Inflammatory macrophage treated with lipopolysaccharide for 1 hour (primary cell): Measurements from ENCODE around the gene GRN.
"Not testable (repeated sequence)": the region's sequence is repeated elsewhere in the genome, so short reads cannot be mapped to it uniquely, and the experiment has no call there.

ENCODE experiments used
- DNase-seq, 2 donors: peaks; one replicate each; pipeline ENCODE4 v3.0.0-alpha.2; 2020 to 2022

GRN gene

DNA sequence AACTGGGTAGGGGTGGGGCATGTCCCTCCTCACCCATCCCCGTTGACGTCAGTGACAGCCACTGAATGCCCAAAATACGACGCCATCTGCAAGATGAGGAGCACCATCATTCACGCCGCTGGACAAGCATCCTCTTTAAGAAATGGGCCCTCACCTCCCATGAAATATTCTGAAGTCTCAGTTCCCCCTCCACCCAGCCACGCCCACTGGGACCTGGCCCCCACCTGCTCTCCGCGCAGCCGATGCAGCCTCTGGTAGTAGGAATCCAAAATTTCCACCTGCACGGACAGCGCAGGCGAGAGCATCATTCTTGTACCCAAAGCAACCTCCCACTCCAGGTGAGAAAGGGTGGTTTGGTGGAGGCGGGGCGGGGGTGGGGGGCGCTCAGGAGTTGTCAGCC, 38.8 kb downstream of the GRN start:
- no peak for DNase-seq

DNA sequence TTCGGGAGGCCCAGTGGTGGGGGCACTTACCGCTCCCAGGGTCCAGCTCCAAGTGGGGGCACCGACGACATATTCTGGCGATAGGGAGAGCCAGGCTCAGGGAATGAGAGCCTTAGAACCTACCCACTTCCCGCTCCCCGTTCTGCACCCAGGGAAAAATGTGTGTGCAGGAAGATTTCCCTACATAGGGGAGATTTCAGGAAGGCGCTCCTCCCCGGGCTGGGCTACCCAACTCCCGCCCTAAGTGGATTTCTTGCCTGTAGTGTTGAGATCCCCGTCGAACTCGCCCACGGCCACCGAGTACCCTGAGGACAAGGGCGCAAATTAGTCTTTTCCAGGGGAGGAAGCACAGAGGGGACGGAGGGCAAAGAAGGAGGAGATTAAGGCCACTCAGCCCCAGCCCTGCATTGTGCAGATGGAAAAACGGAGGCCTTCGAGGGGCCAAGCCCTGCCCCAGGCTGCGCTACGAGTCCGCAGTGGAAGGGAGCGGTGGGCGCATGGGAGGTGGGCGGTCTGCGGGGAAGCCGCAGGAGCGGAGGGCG, 39.2 kb downstream of the GRN start:
- DNase-seq: no peak

DNA sequence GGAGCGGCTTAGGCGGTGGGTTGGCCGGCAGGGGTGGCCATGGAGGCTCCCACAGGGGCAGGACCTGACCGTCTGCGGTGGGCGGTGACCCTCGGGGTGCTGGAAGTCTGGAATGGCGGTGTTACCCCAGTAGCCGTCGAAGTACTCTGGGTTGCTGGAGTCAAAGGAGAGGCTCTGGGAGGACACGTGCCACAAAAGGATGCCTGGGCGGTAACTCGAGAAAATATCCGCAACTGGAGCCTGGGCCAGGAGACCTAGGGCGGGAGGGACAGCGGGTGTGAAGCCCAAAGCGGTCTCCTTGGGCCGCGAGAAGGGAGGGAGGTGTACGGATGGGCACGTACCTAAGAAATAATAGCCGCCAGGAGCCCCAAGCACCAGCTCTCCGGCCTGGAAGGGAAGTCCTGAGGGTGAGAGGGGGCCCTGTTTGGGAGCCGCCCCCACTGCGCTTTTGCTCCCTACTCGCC, 39.8 kb downstream of the GRN start:
- no peak for DNase-seq

DNA sequence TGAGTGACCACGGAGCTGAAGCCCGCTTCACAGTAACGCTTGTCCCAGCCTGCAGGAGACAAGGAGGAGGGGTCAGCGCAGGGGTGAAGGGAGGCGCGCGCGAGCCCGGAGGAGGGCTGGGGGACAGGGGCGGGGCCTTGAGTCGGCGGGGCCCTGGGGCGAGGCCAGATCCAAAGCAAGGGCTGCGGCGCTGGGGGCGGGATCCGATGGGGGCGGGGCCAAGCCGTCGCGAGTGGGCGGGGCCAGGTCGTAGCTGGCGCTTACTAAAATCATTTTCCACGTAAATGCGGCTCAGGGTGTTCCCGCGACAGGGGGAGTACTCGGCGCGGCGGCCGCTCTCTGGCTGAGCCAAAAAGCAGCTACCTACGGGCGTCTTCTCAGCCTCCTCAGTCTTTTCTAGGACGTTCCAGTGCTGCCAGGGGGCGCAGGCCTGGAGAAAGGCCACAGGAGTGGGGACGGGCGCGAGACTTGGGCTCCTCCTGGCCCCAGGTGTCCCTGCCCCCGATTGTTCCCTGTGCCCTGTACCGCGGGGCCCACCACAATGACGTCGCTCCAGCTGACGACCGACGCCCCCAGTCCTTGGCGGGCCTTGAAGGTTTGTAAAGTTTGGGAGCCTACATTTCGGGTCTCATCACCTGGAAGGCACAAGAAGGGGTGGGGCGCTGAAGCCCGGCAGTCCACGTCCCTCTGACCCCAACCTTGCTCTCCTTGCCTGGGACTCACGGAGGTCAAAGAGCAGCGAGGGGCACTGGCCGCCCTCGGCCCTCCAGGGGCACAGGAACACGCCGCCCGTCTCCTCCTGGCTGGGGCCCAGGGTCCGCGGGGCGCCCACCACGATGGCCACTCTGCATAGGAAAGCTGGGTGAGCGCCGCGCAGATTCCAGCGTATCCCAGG, 40.4 kb downstream of the GRN start:
- DNase-seq: peak; percentile 60 to 77

DNA sequence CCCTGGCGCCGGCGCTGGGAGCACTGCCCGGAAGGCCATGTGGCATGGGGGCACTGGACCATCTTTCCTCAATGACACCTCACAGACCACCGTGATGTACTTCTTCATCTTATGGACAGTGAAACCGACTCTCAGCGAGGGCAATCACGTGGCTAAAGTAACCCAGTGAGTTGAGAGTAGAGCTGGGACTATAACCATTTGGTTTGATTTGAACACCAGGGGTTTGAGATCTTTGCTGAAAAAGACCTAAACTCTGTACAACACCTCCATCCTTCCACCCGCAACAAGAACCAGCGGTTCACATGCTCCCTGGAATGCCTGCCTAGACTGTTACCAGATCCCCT, 41.1 kb downstream of the GRN start:
- no peak for DNase-seq

DNA sequence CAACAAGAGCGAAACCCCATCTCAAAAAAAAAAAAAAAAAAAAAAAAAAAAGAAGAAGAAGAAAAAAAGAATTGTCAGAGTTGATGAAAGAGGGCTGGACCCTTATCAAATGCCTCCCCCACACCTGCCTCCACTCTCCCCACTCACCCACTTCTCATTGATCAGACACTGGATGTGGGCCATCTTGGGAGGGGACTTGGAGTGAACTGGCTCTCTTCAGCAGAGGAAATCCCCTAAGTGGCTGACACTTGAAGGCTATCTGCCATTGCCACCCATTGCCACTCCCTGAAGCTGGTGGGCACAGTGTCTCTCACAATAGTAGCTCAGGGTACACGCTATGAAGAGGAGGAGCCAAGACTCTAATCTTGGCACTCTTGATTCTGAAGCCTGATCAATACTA, 42.7 kb downstream of the GRN start:
- no peak for DNase-seq

DNA sequence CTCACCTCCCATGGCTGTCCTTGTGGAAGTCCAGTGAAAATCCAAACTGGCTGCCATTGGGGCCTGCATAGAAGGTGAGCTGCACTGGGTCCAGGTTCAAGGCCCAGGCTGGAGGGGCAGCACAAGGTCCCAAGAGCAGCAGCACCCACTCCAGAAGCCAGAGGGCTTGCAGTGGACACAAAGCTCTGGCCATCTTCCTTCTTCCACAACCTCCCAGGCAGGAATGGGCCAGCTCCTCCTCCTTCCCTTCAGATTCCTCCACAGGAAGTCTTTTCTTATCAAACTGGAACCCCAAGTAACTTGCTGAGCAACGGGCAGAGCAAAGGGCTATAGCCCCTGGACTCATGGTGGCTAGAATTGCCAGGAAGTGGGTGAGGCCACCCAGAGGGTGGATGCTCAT, 44.2 kb downstream of the GRN start, which contains the start of gene ITGA2B:
Gene ITGA2B, minus strand, starts transcription at position 369 of the 400 bp plus-strand sequence. Its CDS starts 176 bp downstream, at position 193.
- DNase-seq: no peak

DNA sequence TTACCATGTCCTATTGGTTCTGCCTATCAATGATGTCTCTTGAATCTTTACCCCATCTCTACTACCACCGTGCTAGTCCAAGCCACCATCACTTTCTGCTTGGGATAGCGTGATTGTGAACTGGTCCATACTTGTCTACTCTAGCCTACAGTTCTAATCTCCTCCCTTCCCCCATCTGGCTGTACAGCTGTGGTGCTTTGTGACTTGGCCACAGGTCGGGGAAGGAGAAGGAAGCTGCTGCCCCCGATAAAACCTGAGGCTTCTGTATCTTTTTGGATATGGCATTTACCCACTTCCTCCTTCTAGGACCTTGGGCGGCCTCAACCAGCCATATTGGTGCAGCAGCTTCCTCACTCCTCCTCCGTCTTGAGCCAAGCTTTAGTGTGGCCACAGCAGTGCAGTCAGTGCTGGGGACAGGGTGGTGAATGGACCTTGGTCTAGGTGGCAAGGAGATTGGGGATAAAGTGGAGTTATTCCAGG, 44.7 kb downstream of the GRN start:
- peak; percentile 22 to 34 for DNase-seq

DNA sequence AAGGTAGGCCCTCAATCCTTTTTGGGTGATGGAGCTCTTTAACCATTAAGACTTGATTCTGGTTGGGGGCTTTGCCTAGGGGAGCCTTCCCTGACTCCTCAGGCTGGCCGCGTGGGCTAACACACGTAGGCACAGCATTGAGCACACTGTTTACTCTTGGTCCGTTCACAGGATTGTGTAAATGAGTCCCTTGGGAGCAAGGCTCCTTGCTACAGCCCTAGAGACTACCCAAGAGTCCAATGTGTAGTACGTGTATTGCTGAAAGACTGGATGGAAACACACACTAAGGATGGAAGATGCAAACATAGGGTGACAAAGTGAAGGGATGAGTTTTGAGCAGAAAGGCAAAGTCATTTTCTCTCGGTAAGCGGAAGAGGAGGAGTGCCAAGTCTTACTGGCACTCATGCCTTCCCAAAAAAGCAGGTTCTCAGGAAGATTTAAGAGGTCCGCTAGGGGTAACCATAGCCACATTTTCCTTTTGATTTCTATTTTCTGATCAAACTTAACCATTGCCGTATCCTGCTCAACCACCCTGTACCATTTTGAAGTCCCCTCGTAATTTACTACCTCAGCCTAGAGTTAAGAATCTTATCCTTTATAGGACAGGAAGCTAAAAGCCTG, 45.3 kb downstream of the GRN start:
- DNase-seq: no peak

DNA sequence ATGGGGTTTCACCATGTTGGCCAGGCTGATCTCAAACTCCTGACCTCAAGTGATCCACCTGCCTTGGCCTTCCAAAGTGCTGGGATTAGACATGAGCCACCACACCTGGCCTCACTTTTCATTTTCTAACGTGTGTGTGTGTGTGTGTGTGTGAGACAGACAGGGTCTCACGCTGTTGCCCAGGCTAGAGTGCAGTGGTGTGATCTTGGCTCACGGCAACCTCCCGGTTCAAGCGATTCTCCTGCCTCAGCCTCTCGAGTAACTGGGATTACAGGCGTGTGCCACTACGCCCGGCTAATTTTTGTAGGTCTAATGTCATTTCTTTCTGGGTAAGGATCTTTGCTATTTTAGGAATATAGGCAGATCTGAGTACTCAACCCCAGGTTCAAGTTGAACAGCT, 49.0 kb downstream of the GRN start:
- not testable (repeated sequence) for DNase-seq

DNA sequence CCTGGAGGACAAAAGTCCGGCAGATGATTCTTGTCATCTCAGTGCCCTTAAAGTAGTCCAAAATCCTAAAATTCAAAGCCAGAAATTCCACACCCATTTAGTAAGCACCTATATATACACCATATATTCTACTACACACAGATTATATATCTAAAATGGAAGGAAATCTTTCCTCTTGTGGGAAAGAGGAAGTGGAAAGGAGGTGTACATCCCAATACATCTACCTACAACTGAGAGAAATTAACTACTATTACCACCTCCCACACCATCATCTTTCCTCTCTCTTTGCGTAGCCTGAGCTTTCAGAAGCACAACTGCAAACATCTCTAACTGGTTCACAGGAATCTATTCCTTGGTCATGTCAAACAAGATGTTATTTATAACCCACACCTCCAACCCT, 49.7 kb downstream of the GRN start:
- no peak for DNase-seq

DNA sequence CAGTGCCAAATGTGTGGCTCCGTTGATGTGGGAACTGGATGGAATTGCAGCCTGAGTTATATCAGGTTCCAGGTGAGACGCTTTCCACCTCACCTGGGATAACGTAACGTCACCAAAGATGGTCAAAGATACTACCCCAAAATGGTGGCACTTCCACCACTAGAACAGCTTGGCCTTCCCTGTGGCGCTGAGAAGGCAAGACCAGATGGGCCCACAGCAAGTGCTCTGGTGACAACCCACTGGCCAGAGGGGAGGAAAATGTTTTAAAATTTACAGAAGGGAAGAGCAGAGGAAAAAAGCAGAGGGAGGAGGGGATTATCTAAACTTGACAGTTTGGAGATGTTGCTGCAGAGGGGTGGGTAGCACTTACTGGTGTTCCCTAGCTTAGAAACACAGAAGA, 51.8 kb downstream of the GRN start:
- no peak for DNase-seq

DNA sequence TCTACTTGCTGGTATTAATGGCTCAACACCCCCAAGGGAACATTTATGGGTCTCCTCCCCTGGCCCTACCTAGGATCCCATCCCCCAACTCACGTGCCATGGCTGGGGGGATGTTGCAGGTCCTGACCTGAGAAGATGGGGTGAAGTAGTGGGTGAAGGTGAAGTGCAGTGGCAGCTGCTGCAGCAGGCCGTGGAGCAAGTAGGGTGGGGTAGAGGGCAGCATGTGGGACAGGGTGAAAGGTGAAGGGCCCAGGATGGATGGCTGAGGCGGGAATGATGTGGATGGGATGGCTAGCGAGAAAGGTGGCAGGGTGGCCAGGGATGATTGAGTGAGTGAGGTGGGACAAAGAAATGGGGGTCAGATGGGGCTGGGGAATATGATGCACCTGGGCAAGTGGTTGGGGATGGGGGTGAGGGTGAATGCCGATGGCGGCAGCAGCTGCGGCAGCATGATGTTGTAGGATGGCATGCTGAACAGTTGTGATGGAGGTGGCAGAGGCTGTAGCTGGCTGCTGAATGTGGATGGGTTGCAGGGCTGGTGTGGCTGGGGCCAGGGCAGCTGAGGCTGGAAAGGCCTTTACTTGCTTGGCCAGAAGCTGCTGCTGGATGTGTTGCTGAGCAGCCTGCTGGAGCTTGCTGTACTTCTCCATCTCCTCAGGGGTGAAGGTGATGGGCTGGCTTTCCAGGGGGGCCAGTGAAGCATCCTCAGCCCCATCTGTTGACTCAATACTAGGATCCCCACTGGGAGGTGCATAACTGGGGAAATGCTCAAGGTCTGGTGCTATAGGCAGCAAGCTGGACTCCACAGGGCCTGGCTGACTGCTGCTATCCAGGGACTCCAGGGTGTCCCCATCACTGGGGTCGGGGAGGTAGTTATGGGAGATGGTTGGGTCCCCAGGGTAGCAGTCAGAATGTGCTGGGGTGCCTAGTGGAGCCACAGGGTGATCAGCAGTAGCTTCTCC, 52.7 kb downstream of the GRN start:
- DNase-seq: no peak

DNA sequence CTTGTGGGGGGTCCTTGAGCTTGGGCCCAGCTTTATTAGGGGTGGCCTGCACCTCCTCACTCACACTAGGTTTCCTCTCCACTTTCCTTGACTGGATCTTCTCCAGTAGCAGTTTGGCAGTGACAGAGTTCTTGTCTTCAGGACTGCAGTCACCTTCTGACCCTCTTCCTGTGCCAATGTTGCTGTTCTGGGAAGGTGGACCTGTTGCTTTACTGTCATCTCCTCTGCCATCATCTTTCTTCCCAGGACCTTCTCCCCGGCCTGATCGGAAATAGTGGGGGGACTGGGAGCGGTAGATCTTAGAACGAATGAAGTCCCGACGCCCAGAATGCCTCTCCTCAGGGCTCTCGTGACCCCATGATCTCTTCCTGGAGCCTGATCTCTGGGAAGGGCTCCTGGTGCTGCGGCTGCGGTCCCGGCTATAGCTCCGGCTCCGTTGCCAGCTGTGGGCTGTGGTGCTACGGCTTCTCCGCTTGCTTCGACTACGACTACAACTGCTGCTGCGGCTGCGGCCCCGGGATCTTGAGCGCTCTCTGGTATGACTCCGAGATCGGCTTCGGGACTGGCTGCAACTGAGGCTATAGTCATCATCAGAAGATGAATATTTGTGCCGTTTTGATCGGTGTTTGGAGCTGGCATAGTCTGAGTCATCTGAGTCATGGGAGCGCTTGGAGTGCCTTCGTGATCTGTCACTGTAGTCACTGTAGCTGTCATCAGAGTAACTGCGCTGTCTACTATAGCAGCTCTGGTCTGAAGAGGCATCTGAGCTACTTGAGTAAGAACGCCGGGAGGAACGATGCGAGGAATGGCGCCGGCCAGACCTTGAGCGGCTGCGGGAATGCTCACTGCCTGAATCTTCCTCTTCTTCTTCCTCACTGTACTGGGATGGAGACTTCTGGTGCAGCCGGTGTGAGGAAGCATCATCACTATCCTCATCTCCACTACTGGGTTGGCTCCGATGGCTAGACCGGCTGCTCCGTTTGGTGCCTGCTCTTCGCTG, 53.9 kb downstream of the GRN start:
- no peak for DNase-seq

DNA sequence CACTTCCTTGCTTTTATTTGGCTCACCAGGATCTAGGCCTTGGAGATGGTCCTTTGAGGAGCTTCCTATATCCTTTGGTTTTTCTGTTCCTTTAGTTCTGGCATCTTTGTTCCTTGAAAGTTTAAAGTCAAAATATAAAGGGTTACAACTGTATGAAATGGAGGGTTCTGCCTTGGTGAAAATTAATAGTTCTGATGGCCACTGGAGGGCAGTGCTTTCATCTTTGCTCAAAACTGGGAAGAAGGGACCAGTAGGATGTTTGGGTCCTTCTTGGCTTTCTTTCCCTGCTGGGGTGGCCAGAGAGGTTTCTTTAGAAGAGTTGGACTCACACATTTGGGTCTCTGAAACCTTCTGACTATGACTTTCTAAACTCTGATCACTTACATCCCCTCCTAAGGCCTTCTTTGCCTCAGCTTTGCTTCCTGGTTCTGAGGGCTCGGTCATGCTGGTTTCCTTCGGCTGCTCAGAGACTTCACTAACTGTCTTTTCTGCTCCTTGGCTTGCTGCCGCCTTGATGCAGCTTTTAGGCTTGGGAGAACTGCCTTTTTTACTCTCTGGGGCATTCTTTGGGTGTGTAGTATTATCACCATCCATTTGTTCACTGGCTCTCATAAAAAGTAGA, 55.2 kb downstream of the GRN start:
- DNase-seq: peak in 1 of 2 donors; percentile 29
